Mesendoderm (in vitro differentiated cells): Measurements from ENCODE around the gene KRTAP4-5.
"Not testable (repeated sequence)": the region's sequence is repeated elsewhere in the genome, so short reads cannot be mapped to it uniquely, and the experiment has no call there.

ENCODE experiments used
- DNase-seq: peaks from one replicate; pipeline ENCODE4 v3.0.0; 2013
- H2AK5ac ChIP-seq: 2 replicates; pipeline ENCODE4 v1.6.1; 2013; ENCODE audit warnings: low read length, inconsistent platforms
- H2BK120ac ChIP-seq: 2 replicates; pipeline ENCODE4 v1.6.1; 2013; ENCODE audit warnings: low read depth, mild to moderate bottlenecking, low read length, moderate library complexity, mixed read lengths
- H2BK15ac ChIP-seq: replicated peaks from 2 replicates; pipeline ENCODE4 v1.6.1; 2013; ENCODE audit warnings: low read depth, mild to moderate bottlenecking, moderate library complexity
- H2BK5ac ChIP-seq: 2 replicates; pipeline ENCODE4 v1.6.1; 2013; ENCODE audit warnings: low read length, inconsistent platforms
- H3K18ac ChIP-seq: 2 replicates; pipeline ENCODE4 v1.6.1; 2013; ENCODE audit warnings: mild to moderate bottlenecking, low read length, mixed read lengths
- H3K23ac ChIP-seq: one replicate; pipeline ENCODE4 v1.6.1; 2013; ENCODE audit warnings: low read length
- H3K27ac ChIP-seq: 2 replicates; pipeline ENCODE4 v1.5.1; 2013; ENCODE audit warnings: low read depth, mild to moderate bottlenecking, inconsistent platforms, low read length, moderate library complexity
- H3K27me3 ChIP-seq: 2 replicates; pipeline ENCODE4 v1.6.1; 2013; ENCODE audit warnings: low read length, control low read depth, mild to moderate bottlenecking, inconsistent platforms; ENCODE audit not compliant: insufficient read depth, poor library complexity
- H3K36me3 ChIP-seq: 2 replicates; pipeline ENCODE4 v1.6.1; 2013; ENCODE audit warnings: low read length, inconsistent platforms; ENCODE audit not compliant: control insufficient read depth, insufficient read depth
- H3K4ac ChIP-seq: one replicate; pipeline ENCODE4 v1.6.1; 2013; ENCODE audit warnings: low read depth, mild to moderate bottlenecking, low read length, moderate library complexity
- H3K4me1 ChIP-seq: 2 replicates; pipeline ENCODE4 v1.6.1; 2013; ENCODE audit warnings: low read depth, low read length, inconsistent platforms; ENCODE audit not compliant: control insufficient read depth
- H3K4me2 ChIP-seq: 2 replicates; pipeline ENCODE4 v1.6.1; 2013; ENCODE audit warnings: low read length
- H3K4me3 ChIP-seq: 2 replicates; pipeline ENCODE4 v1.5.1; 2013; ENCODE audit warnings: mild to moderate bottlenecking, low read length
- H3K56ac ChIP-seq: one replicate; pipeline ENCODE4 v1.6.1; 2013; ENCODE audit warnings: low read length
- H3K79me1 ChIP-seq: 2 replicates; pipeline ENCODE4 v1.6.1; 2013; ENCODE audit warnings: low read length, inconsistent platforms
- H3K79me2 ChIP-seq: 2 replicates; pipeline ENCODE4 v1.6.1; 2013; ENCODE audit warnings: mild to moderate bottlenecking, low read length; ENCODE audit not compliant: control insufficient read depth, insufficient read depth
- H3K9ac ChIP-seq: 2 replicates; pipeline ENCODE4 v1.6.1; 2013; ENCODE audit warnings: low read length, inconsistent platforms
- H4K5ac ChIP-seq: one replicate; pipeline ENCODE4 v1.6.1; 2013; ENCODE audit warnings: low read length
- H4K8ac ChIP-seq: one replicate; pipeline ENCODE4 v1.6.1; 2013; ENCODE audit warnings: low read depth, mild to moderate bottlenecking, control low read depth, low read length, moderate library complexity
- WGBS: extraction: QIAGEN DNeasy Blood & Tissue Kit; methylation state at CpG from one replicate; pipeline ENCODE4 v1.1.7; 2013; ENCODE audit warnings: low lambda C conversion rate, missing lambda C conversion rate; ENCODE audit not compliant: insufficient coverage; ENCODE audit errors: extremely low coverage; 5-methylcytosine and 5-hydroxymethylcytosine counted together

The KRTAP4-5 gene

GRCh38 chr17:41111151-41111885, 38.3 kb downstream of the KRTAP4-5 start:
- H3K27ac ChIP-seq, result no peak overlapping the region
- H3K56ac ChIP-seq, result no peak overlapping the region
- H3K4ac ChIP-seq, result no peak overlapping the region
- no CpG with 5 or more reads among the region's 2 CpGs for WGBS
- no peak overlapping the region for H4K8ac ChIP-seq
- H3K27me3 ChIP-seq, result no peaks in the 10 kb centered on the region
- no peaks in the 10 kb centered on the region for H3K4me1 ChIP-seq
- H2BK120ac ChIP-seq, result no peak overlapping the region
- no peaks in the 10 kb centered on the region for H3K36me3 ChIP-seq
- H3K79me2 ChIP-seq, result no peaks in the 10 kb centered on the region
- no peak overlapping the region for H4K5ac ChIP-seq
- no peak overlapping the region for H3K23ac ChIP-seq
- H3K79me1 ChIP-seq, result no peaks in the 10 kb centered on the region
- H2BK15ac ChIP-seq, result no peak overlapping the region
- H2BK5ac ChIP-seq, result no peak overlapping the region
- no peak overlapping the region for H3K4me3 ChIP-seq
- no peak overlapping the region for H3K18ac ChIP-seq
- no peak overlapping the region for H2AK5ac ChIP-seq
- peak; percentile 4 for DNase-seq
- H3K9ac ChIP-seq, result no peak overlapping the region
- H3K4me2 ChIP-seq, result no peak overlapping the region

GRCh38 chr17:41108728-41109386, 40.8 kb downstream of the KRTAP4-5 start:
- WGBS, result no CpG with 5 or more reads among the region's 1 CpG
- H3K27me3 ChIP-seq, H2AK5ac ChIP-seq, H4K5ac ChIP-seq, H3K36me3 ChIP-seq, H3K18ac ChIP-seq, H2BK15ac ChIP-seq, DNase-seq, H2BK120ac ChIP-seq, H3K79me1 ChIP-seq, H3K4me2 ChIP-seq, H3K9ac ChIP-seq, H3K23ac ChIP-seq, H3K27ac ChIP-seq, H3K4ac ChIP-seq, H2BK5ac ChIP-seq, H3K56ac ChIP-seq, H3K79me2 ChIP-seq, H3K4me3 ChIP-seq, H3K4me1 ChIP-seq, H4K8ac ChIP-seq: not testable (repeated sequence)

- no peak overlapping the region for H2BK120ac ChIP-seq
- H2BK5ac ChIP-seq, result no peak overlapping the region
- no peak overlapping the region for H2BK15ac ChIP-seq
- no peak overlapping the region for H3K4ac ChIP-seq
- H3K79me2 ChIP-seq, result no peaks in the 10 kb centered on the region
- H3K4me1 ChIP-seq, result no peaks in the 10 kb centered on the region
- H3K9ac ChIP-seq, result no peak overlapping the region
- H3K79me1 ChIP-seq, result no peaks in the 10 kb centered on the region
- no peak overlapping the region for H2AK5ac ChIP-seq
- H3K27ac ChIP-seq, result no peak overlapping the region
- H4K5ac ChIP-seq, result no peak overlapping the region
- no peak overlapping the region for H3K18ac ChIP-seq
- no peak overlapping the region for H3K23ac ChIP-seq
- no peak overlapping the region for H3K4me3 ChIP-seq
- no peak overlapping the region for H3K4me2 ChIP-seq
- H3K36me3 ChIP-seq, result no peaks in the 10 kb centered on the region
- H3K27me3 ChIP-seq, result no peaks in the 10 kb centered on the region
- no peak overlapping the region for H3K56ac ChIP-seq
- no peak for DNase-seq
- no peak overlapping the region for H4K8ac ChIP-seq
- WGBS, result no CpG with 5 or more reads among the region's 1 CpG
These were observed 41.6 kb downstream of the KRTAP4-5 start for GRCh38 chr17:41107941-41108450.

DNA sequence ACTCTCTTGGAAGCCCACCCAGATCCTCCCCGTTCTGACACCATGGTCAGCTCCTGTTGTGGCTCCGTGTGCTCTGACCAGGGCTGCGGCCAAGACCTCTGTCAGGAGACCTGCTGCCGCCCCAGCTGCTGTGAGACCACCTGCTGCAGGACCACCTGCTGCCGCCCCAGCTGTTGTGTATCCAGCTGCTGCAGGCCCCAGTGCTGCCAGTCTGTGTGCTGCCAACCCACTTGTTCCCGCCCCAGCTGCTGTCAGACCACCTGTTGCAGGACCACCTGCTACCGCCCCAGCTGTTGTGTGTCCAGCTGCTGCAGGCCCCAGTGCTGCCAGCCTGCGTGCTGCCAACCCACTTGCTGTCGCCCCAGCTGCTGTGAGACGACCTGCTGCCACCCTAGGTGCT, 44.3 kb downstream of the KRTAP4-5 start, which contains the start of gene KRTAP4-9:
Gene KRTAP4-9, plus strand, starts transcription at position 43 of the 400 bp plus-strand sequence. Its CDS starts 0 bp downstream, at position 43.
- not testable (repeated sequence) for H3K27me3 ChIP-seq, H2BK15ac ChIP-seq, H3K79me2 ChIP-seq, H3K27ac ChIP-seq, H3K4ac ChIP-seq, H3K4me1 ChIP-seq, H3K36me3 ChIP-seq, H3K4me2 ChIP-seq, H3K23ac ChIP-seq, H3K56ac ChIP-seq, H3K79me1 ChIP-seq, H4K8ac ChIP-seq, H3K18ac ChIP-seq, H2AK5ac ChIP-seq, H2BK120ac ChIP-seq, H4K5ac ChIP-seq, DNase-seq, H3K4me3 ChIP-seq, H2BK5ac ChIP-seq, H3K9ac ChIP-seq
- WGBS, result no CpG with 5 or more reads among the region's 10 CpGs

DNA sequence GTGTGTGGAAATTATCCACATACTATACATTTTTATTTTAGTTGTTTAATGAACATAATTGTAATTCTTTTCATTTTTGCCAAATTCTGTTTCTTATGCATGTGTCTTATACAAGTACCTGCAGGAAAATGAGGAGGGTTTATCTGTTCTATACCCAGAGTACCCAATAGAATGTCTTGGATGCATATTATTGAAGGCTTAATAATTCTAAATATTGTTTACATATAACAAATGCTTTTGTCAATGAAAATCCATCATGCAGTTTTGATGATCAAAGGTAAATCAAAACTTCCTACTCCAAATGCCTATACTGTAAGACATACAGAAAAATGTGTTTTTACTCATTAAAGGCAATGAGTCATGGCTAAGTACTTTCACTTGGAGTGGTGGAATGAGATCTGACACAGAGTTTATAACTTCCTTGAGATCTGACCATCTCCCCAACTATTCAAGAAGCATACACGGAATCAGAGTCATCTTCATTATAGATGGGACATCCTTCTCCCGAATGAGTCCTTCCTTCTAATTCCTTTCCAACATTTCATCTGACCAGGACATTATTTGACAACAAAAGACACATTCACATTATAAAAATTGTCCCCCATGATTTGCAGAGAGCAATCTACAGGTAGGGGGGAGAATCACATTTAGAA, 45.1 kb downstream of the KRTAP4-5 start:
- H4K8ac ChIP-seq, H3K27ac ChIP-seq, H3K4me2 ChIP-seq, H3K79me2 ChIP-seq, H3K9ac ChIP-seq, H2BK15ac ChIP-seq, H3K79me1 ChIP-seq, H3K4ac ChIP-seq, H2BK5ac ChIP-seq, H4K5ac ChIP-seq, H2BK120ac ChIP-seq, H3K56ac ChIP-seq, H2AK5ac ChIP-seq, H3K27me3 ChIP-seq, H3K36me3 ChIP-seq, H3K4me1 ChIP-seq, H3K18ac ChIP-seq, H3K4me3 ChIP-seq, DNase-seq, H3K23ac ChIP-seq: not testable (repeated sequence)
- WGBS, result no CpG with 5 or more reads among the region's 2 CpGs
